Body of pancreas (tissue), 4 donors: ENCODE measurements around the gene TLNRD1. TPM values are rescaled to one million over a fixed set of nuclear protein-coding genes. Genes with fewer than 3 reads are reported as not detected.

Experiments
- ATAC-seq: fragments of 150-250 bp; one replicate; pipeline ENCODE4 v1.9.1; 2016
- DNase-seq, 4 donors: peaks; one replicate each; pipeline ENCODE4 v3.0.0-alpha.2; 2019
- H3K27ac ChIP-seq, 4 donors: fragments of 200-600 bp; sonication (generic); 1 replicate in 3 of 4; 2 replicates in 1 of 4; pipeline versions ENCODE4 v1.5.1 to v1.6.1; 2016 to 2019; ENCODE audit warnings: mild to moderate bottlenecking in 1 of 4, mixed read lengths in 1 of 4, moderate library complexity in 1 of 4
- H3K27me3 ChIP-seq, 2 donors: fragments of 200-600 bp; sonication (generic); one replicate each; pipeline ENCODE4 v1.6.0; 2016; ENCODE audit warnings: mild to moderate bottlenecking in 1 of 2
- H3K36me3 ChIP-seq, 2 donors: fragments of 200-600 bp; sonication (generic); replicated peaks in 1 of 2; 2 replicates each; pipeline ENCODE4 v1.5.1; 2016; ENCODE audit warnings: low read depth in 2 of 2; ENCODE audit not compliant: insufficient read depth in 1 of 2
- H3K4me1 ChIP-seq: fragments of 200-600 bp; sonication (generic); one replicate; pipeline ENCODE4 v1.6.0; 2016
- H3K4me3 ChIP-seq, 2 donors: fragments of 200-600 bp; sonication (generic); 1 replicate in 1 of 2; 2 replicates in 1 of 2; pipeline ENCODE4 v1.5.1; 2016 to 2019
- H3K9me3 ChIP-seq, 3 donors: fragments of 200-600 bp; sonication (generic); 1 replicate in 2 of 3; 2 replicates in 1 of 3; pipeline ENCODE4 v1.5.1; 2016
- POLR2A ChIP-seq, 3 donors: fragments of 450-650 bp; IDR thresholded peaks; one replicate each; pipeline ENCODE4 v1.6.1; 2016; ENCODE audit warnings: antibody characterized with exemption in 3 of 3, mild to moderate bottlenecking in 2 of 3
- WGBS, 2 donors: methylation state at CpG; one replicate each; pipeline ENCODE4 v1.1.5; 2017; 5-methylcytosine and 5-hydroxymethylcytosine counted together
- intact Hi-C: fragments of 100-400 bp; cut with DNase I; formaldehyde crosslinking; loops from one replicate; pipeline ENCODE4 v1.15.1; 2023
- total RNA-seq, 2 donors: library from RNA; depleted of rRNA; stranded (reverse); fragments of >200 nt; gene quantifications; one replicate each; pipeline ENCODE4 v1.1.0, GENCODE V29; 2016
- TF ChIP-seq, protein P1 (sequence below), 7 experiments: fragments of 450-650 bp in 4 of 7; fragments of 200-600 bp in 3 of 7; sonication (generic) in 3 of 7; IDR thresholded peaks; one replicate each; pipeline ENCODE4 v1.5.1; 2016 to 2019; ENCODE audit warnings: antibody characterized with exemption in 7 of 7

The TLNRD1 gene
- total RNA-seq, 2 donors from 2014 or later: 22.6 to 44.8 TPM

DNA sequence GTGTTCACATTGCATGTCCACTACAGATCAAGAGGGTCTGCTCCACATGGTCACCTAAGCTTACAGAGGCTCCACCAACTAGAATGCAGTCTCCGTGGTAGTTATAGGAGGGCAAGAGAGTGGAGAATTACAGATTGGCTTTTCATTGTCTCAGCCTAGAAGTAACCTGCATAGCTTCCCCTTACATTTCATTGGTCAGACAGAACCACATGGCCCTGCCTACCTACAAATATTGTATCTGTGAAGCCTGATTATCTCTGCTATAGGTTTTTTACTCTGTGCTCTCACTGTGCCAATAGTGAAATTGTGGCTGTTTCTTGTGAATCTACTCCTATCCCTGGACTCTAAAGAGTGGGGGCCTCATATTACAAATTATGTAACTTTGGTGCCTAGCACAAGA lies 2.5 kb upstream of the TLNRD1 start:
- no peak for DNase-seq
- H3K36me3 ChIP-seq: no peaks in the 10 kb centered on the region
- no peak for ATAC-seq
- no peak overlapping the region for H3K4me3 ChIP-seq
- no peak for TF ChIP-seq POLR2A (IDR thresholded peaks at IDR 0.05)
- TF ChIP-seq, protein P1, sequence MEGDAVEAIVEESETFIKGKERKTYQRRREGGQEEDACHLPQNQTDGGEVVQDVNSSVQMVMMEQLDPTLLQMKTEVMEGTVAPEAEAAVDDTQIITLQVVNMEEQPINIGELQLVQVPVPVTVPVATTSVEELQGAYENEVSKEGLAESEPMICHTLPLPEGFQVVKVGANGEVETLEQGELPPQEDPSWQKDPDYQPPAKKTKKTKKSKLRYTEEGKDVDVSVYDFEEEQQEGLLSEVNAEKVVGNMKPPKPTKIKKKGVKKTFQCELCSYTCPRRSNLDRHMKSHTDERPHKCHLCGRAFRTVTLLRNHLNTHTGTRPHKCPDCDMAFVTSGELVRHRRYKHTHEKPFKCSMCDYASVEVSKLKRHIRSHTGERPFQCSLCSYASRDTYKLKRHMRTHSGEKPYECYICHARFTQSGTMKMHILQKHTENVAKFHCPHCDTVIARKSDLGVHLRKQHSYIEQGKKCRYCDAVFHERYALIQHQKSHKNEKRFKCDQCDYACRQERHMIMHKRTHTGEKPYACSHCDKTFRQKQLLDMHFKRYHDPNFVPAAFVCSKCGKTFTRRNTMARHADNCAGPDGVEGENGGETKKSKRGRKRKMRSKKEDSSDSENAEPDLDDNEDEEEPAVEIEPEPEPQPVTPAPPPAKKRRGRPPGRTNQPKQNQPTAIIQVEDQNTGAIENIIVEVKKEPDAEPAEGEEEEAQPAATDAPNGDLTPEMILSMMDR (IDR thresholded peaks at IDR 0.05): no peak
- 71 to 91% methylated on average over 1 of the region's 1 CpG for WGBS, 2 donors
- H3K9me3 ChIP-seq: no peaks in the 10 kb centered on the region
- H3K27me3 ChIP-seq: no peaks in the 10 kb centered on the region
- intact Hi-C loops: no loop called here
- H3K27ac ChIP-seq: peak overlapping the region in 3 of 4 donors; percentile 18 to 97 (median 22)
- H3K4me1 ChIP-seq: peaks cover 19% of the 10 kb centered on the region

GRCh38 chr15:80999623-81000036 lies 1.1 kb upstream of the TLNRD1 start:
- TF ChIP-seq POLR2A (IDR thresholded peaks at IDR 0.05): peak; percentile 55 to 90 (median 85)
- TF ChIP-seq, protein P1 (IDR thresholded peaks at IDR 0.05): no peak
- H3K27ac ChIP-seq: peak overlapping the region; percentile 95 to 98 (median 97)
- WGBS, 2 donors: 21 to 32% methylated on average over 13 of the region's 13 CpGs
- H3K27me3 ChIP-seq: no peaks in the 10 kb centered on the region
- ATAC-seq (peak; percentile 71), DNase-seq (peak; percentile 84 to 93 (median 90))
- H3K36me3 ChIP-seq: no peaks in the 10 kb centered on the region
- no peaks in the 10 kb centered on the region for H3K9me3 ChIP-seq
- intact Hi-C loops: no loop called here
- H3K4me1 ChIP-seq: peaks cover 33% of the 10 kb centered on the region
- H3K4me3 ChIP-seq: peak overlapping the region in 1 of 2 donors; percentile 92

- TF ChIP-seq, protein P1 (IDR thresholded peaks at IDR 0.05): no peak
- Histone ChIP-seq H3K36me3 (no peaks in the 10 kb centered on the region), H3K4me1 (peaks cover 37% of the 10 kb centered on the region), H3K27me3 (no peaks in the 10 kb centered on the region), H3K27ac (peak overlapping the region; percentile 95 to 98 (median 97)), H3K4me3 (peak overlapping the region; percentile 55 to 92), H3K9me3 (no peaks in the 10 kb centered on the region)
- 3 to 6% methylated on average over 20 to 21 of the region's 21 CpGs for WGBS, 2 donors
- intact Hi-C loops: no loop called here
- DNase-seq (peak in 1 of 4 donors; percentile 18), ATAC-seq (peak; percentile 2)
Observed at GRCh38 chr15:81000144-81000623, 539 bp upstream of the TLNRD1 start.

DNA sequence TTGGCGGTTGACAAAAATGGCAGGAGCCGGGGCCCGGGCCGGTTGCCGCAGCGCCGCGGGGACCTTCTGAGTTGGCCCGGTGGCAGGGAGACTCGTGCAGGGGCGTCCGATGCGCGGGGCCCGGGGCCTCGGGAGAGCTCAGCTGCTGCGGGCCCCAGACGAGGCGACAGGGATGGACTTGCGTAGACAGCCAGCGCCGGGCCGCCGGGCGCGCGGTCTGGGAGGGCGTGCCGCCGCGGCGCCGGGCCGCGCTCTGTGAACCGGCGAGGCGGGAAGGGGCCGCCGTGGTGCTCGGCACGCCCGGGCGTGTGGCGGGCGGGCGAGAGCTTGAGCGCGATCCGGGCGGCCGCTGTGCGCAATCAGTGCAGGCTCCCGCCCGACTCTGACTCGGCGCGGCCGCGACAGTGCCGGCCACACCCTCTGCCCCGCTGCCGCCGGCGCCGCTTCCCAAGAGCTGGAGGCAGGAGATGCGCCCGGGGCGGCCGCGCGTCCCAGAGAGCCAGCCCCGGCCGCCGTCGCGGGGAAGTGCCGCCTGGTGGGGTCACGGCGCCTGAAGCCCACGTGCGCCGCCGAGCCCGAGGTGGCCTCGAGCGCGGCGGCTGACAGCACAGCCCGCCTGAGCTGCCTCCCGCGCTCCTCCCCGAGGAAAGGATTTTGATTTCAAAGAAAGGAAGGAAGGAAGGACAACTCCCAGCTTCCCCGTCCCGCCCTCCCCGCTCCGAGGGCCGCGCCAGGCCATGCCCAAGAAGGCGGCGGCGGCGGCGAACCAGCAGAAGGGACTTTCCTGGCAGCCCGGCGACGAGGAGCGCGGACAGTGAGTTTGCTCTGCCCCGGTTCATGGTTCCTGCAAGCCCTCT lies 657 bp downstream of the TLNRD1 start:
- peak; percentile 57 to 61 (median 60) for DNase-seq
- peak overlapping the region; percentile 55 to 92 for H3K4me3 ChIP-seq
- H3K36me3 ChIP-seq: no peaks in the 10 kb centered on the region
- H3K27ac ChIP-seq: peak overlapping the region; percentile 95 to 98 (median 97)
- no peaks in the 10 kb centered on the region for H3K27me3 ChIP-seq
- intact Hi-C loops: no loop called here
- no peaks in the 10 kb centered on the region for H3K9me3 ChIP-seq
- TF ChIP-seq, protein P1 (IDR thresholded peaks at IDR 0.05): no peak
- TF ChIP-seq POLR2A (IDR thresholded peaks at IDR 0.05): no peak
- 0% methylated on average over 4 to 84 of the region's 110 CpGs for WGBS, 2 donors
- peak; percentile 40 for ATAC-seq
- H3K4me1 ChIP-seq: peaks cover 48% of the 10 kb centered on the region
